ENCODE measurements around the gene EPC2.
"Not testable (repeated sequence)": the region's sequence is repeated elsewhere in the genome, so short reads cannot be mapped to it uniquely, and the experiment has no call there.

GRCh38 chr2:148647711-148648110 is 3.2 kb downstream of the EPC2 start:
- TF ChIP-seq SP1 (IDR thresholded peaks at IDR 0.05); ARNT (IDR thresholded peaks at IDR 0.05); BHLHE40 (IDR thresholded peaks at IDR 0.05; ENCODE audit: borderline replicate concordance); FOXM1 (IDR thresholded peaks at IDR 0.05; ENCODE audit: borderline replicate concordance); LEF1 (IDR thresholded peaks at IDR 0.05; ENCODE audit: borderline replicate concordance); FOXK2 (IDR thresholded peaks at IDR 0.05); ELF4 (IDR thresholded peaks at IDR 0.05); SUZ12 (IDR thresholded peaks at IDR 0.05); FOXA1 (IDR thresholded peaks at IDR 0.05); CTBP1 (IDR thresholded peaks at IDR 0.05; ENCODE audit: borderline replicate concordance); TARDBP (IDR thresholded peaks at IDR 0.05): not testable (repeated sequence)
